Fibroblast of mammary gland (primary cell): ENCODE measurements around the gene MCU.
"Not testable (repeated sequence)": the region's sequence is repeated elsewhere in the genome, so short reads cannot be mapped to it uniquely, and the experiment has no call there.

Experiments
- DNase-seq: peaks from one replicate; pipeline ENCODE4 v3.0.0-alpha.2; 2010; ENCODE audit warnings: low read depth
- H3K4me3 ChIP-seq: 2 replicates; pipeline ENCODE4 v1.5.1; 2011; ENCODE audit warnings: low read depth, mild to moderate bottlenecking, low read length, moderate library complexity; ENCODE audit not compliant: control insufficient read depth
- CTCF ChIP-seq: conservative IDR thresholded peaks from 2 replicates; pipeline ENCODE4 v1.5.1; 2011; ENCODE audit warnings: low read depth, low read length, inconsistent platforms; ENCODE audit not compliant: control insufficient read depth, insufficient read depth

The MCU gene

DNA sequence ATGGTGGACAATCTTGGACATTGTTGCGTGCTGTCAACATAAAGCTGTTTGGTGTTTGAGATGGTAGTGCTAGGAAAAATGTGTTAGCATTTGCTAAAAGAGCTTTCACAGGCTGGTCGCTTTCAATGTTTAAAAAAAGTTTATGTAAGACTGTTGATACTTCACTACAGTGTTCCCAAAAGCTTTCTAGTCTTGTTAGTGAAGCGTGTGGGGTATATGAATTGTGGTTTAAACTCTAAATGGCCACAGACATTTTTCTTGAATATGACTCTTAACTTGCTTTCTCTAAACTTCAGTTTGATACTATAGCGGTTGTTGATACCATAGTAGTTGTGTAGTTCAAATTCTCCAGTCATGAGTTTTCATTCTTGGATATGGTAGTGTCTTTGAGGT lies 44.9 kb downstream of the MCU start:
- no peak for TF ChIP-seq CTCF
- H3K4me3 ChIP-seq: no peak overlapping the region
- no peak for DNase-seq

DNA sequence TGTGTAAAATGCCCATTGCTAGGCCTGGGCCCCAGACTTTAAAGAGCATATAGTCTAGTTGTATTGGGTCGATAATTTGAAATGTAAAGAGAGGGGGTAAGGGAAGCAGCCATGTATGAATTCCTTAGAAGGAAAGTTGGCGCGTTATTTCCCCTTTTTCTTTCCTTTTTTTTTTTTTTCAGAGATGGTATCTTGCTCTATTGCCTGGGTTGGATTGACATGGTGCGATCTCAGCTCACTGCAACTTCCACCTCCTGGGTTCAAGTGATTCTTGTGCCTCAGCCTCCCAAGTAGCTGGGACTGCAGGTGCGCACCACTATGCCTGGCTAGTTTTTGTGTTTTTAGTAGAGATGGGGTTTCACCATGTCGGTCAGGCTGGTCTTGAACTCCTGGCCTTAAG lies 45.4 kb downstream of the MCU start:
- DNase-seq, H3K4me3 ChIP-seq: not testable (repeated sequence)

DNA sequence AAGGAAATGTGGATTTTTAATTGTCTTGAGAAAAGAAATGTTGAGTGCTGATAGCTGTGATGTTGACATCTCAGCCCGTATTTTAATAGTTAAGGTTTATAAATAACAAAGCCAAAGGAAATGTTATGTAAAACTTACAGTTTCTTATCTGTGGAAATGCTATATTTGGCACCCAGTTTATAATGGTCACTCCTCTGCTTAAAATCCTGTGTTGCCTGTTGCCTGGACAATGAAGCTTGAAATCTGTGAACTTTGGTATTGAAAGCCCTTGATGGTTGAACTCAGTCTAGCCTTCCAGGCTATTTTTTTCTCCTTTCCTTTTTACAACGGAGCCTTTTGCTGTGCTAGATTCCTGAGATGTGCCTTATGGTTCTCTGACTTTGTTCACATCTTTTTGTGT lies 46.5 kb downstream of the MCU start:
- no peak overlapping the region for H3K4me3 ChIP-seq

DNA sequence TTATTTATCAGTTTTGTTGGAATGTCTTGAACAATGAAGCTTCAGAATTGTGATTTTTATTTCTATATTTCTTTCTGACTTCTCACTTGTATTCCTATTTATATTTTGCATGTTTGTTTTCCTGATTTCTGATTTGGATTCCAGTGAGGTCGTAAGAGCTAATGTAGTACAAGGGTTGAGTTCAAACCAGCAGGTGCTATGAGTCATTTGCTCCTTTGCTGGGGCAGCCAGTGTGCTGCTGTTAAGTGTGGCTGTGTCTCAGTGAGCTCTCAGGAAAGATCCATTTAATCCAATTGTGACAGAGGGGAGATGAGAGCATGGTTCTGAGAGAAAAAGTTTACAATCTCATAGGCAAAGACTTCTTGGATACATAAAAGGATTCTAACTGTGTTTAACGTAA lies 48.6 kb downstream of the MCU start:
- DNase-seq: peak; percentile 67
- no peak overlapping the region for H3K4me3 ChIP-seq

More for the DNA sequence above, 46.5 kb downstream of the MCU start:
- DNase-seq: no peak
- no peak for TF ChIP-seq CTCF

GRCh38 chr10:72742092-72742491 lies 50.1 kb downstream of the MCU start:
- H3K4me3 ChIP-seq: no peak overlapping the region
- TF ChIP-seq CTCF: no peak
- DNase-seq: no peak

More for the DNA sequence above, 48.6 kb downstream of the MCU start:
- no peak for TF ChIP-seq CTCF

DNA sequence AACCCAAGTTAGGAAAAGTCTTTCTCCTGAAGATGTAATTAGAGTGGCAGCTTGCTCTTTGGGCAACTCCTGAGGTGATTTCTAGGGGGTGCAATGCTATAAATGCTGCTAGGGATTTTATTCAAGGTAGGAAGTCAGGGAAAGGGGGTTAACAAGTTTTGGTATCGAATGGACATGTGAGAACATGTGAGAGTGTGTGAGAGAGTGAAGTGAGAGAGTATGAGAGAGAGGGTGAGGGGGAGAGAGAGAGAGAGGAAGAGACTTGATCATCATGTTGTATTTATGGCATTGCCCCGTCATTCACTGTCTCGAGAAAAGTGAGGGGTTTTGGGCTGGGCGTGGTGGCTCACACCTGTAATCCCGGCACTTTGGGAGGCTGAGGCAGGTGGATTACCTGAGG lies 50.9 kb downstream of the MCU start:
- no peak for DNase-seq
- no peak overlapping the region for H3K4me3 ChIP-seq
- no peak for TF ChIP-seq CTCF

DNA sequence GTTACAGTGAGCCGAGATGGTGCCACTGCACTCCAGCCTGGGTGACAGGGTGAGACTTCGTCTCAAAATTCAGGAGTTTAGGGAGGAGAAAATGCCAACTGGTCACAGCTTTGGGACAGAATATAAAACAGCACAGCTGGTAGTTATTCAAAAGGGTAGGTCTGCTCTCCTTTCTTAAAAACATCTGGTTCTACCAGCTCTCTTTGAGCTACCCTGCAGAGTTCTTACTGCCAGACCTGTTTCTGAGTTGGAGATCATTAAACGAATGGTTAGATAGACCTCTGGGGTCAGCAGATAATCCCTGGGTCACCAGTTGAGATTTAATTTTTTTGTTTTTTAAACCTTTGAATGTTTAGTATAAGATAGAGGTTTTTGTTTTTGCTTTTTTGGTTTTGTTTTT lies 52.6 kb downstream of the MCU start:
- no peak for DNase-seq
- no peak for TF ChIP-seq CTCF
- H3K4me3 ChIP-seq: no peak overlapping the region
